ENCODE measurements around the gene GOLGA3. TPM values are rescaled to one million over a fixed set of nuclear protein-coding genes. Genes with fewer than 3 reads are reported as not detected.

The GOLGA3 gene
- total RNA-seq, 4 donors from 2014 or later: 47.8 to 90.8 (median 76.6) TPM

- H3K4me3 ChIP-seq: no peak overlapping the region
- no peaks in the 10 kb centered on the region for H3K4me1 ChIP-seq
- no peak for DNase-seq
- H3K9me3 ChIP-seq: no peaks in the 10 kb centered on the region
- no peak for TF ChIP-seq POLR2A (IDR thresholded peaks at IDR 0.05)
- no peak for TF ChIP-seq CTCF (IDR thresholded peaks at IDR 0.05)
- peaks cover 0 to 86% (median 0%) of the 10 kb centered on the region in 3 donors for H3K36me3 ChIP-seq
- no peaks in the 10 kb centered on the region for H3K27me3 ChIP-seq
- no peak overlapping the region for H3K27ac ChIP-seq
Measured at GRCh38 chr12:132784580-132784979, 44.1 kb downstream of the GOLGA3 start.

GRCh38 chr12:132783917-132784531, 44.6 kb downstream of the GOLGA3 start:
- Histone ChIP-seq H3K4me1 (no peaks in the 10 kb centered on the region), H3K27me3 (no peaks in the 10 kb centered on the region), H3K27ac (no peak overlapping the region), H3K9me3 (no peaks in the 10 kb centered on the region), H3K36me3 (peaks cover 0 to 86% (median 0%) of the 10 kb centered on the region in 3 donors), H3K4me3 (no peak overlapping the region)
- TF ChIP-seq POLR2A (IDR thresholded peaks at IDR 0.05) (no peak), CTCF (IDR thresholded peaks at IDR 0.05) (no peak)
- DNase-seq: no peak

- DNase-seq: no peak
- peaks cover 0 to 4% (median 0%) of the 10 kb centered on the region in 4 donors for H3K4me1 ChIP-seq
- TF ChIP-seq CTCF (IDR thresholded peaks at IDR 0.05): no peak
- TF ChIP-seq POLR2A (IDR thresholded peaks at IDR 0.05): no peak
- peaks cover 0 to 91% (median 0%) of the 10 kb centered on the region in 3 donors for H3K36me3 ChIP-seq
- H3K27me3 ChIP-seq: no peaks in the 10 kb centered on the region
- H3K27ac ChIP-seq: no peak overlapping the region
- no peak overlapping the region for H3K4me3 ChIP-seq
- no peaks in the 10 kb centered on the region for H3K9me3 ChIP-seq
Measured at GRCh38 chr12:132781938-132782337, 46.7 kb downstream of the GOLGA3 start.

DNA sequence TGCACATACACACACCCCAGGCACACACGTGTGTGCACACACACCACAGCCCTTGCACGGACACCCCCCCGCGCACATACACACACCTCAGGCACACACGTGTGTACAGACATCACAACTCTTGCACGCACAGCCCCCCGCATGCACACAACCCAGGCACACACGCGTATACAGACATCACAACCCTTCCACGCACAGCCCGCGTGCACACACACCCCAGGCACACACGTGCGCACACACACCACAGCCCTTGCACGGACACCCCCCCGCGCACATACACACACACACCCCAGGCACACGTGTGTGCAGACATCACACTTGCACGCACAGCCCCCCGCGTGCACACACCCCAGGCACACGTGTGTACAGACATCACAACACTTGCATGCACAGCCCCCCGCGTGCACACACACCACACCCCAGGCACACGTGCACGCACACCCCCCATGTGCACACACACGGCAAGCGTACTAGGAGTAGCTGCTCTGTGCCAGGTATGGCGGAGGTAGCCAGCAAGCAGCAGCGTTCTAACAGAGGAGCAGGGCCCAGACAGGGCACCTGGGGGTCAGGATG, 48.8 kb downstream of the GOLGA3 start:
- Histone ChIP-seq H3K4me3 (no peak overlapping the region), H3K36me3 (peaks cover 0 to 95% (median 0%) of the 10 kb centered on the region in 3 donors), H3K9me3 (no peaks in the 10 kb centered on the region), H3K27ac (no peak overlapping the region), H3K27me3 (no peaks in the 10 kb centered on the region), H3K4me1 (peaks cover 0 to 4% (median 0%) of the 10 kb centered on the region in 4 donors)
- no peak for DNase-seq
- TF ChIP-seq CTCF (IDR thresholded peaks at IDR 0.05): no peak
- TF ChIP-seq POLR2A (IDR thresholded peaks at IDR 0.05): no peak

DNA sequence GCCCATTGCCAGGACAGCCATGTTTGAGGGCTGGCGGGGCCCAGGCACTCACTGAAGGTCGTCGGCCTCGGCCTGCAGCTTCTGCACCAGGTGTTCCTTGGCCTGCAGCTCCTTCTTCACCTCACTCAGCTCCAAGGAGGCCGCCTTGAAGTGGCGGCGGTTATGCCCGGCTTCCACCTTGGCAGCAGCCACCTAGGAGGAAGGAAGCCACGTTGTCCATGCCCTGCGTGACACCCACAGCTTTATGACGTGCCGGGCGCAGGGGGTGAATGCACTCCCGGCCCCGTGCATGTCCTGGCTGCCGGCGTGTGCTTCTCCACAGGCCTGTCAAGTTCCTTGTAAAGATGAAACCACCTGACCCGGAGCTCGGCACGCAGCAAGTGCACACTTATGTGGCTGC, 51.1 kb downstream of the GOLGA3 start:
- H3K27me3 ChIP-seq: no peaks in the 10 kb centered on the region
- peaks cover 0 to 96% (median 0%) of the 10 kb centered on the region in 3 donors for H3K36me3 ChIP-seq
- TF ChIP-seq CTCF (IDR thresholded peaks at IDR 0.05): no peak
- TF ChIP-seq POLR2A (IDR thresholded peaks at IDR 0.05): no peak
- H3K27ac ChIP-seq: no peak overlapping the region
- no peaks in the 10 kb centered on the region for H3K9me3 ChIP-seq
- no peak for DNase-seq
- H3K4me3 ChIP-seq: no peak overlapping the region
- peaks cover 0 to 4% (median 0%) of the 10 kb centered on the region in 4 donors for H3K4me1 ChIP-seq
